ENCODE results near the gene TJP1. TPM values are rescaled to one million over a fixed set of nuclear protein-coding genes. Genes with fewer than 3 reads are reported as not detected.
"Not testable (repeated sequence)": the region's sequence is repeated elsewhere in the genome, so short reads cannot be mapped to it uniquely, and the experiment has no call there.

TJP1 gene
- total RNA-seq, 1 donor from 2014 or later = 120 TPM

- no peak for DNase-seq (ENCODE audit: low spot score)
Measured at GRCh38 chr15:29704950-29705597, 117.2 kb downstream of the TJP1 start.

- no peak for DNase-seq (ENCODE audit: low spot score)
Measured at GRCh38 chr15:29701151-29701550, 121.1 kb downstream of the TJP1 start.

- no peak for DNase-seq (ENCODE audit: low spot score)
Measured at GRCh38 chr15:29700296-29700695, 122.0 kb downstream of the TJP1 start.

GRCh38 chr15:29699791-29700190 lies 122.5 kb downstream of the TJP1 start:
- no peak for DNase-seq (ENCODE audit: low spot score)

- no peak for DNase-seq (ENCODE audit: low spot score)
Measured at GRCh38 chr15:29698030-29698701, 124.1 kb downstream of the TJP1 start.

GRCh38 chr15:29696950-29697738 lies 125.1 kb downstream of the TJP1 start:
- no peak for DNase-seq (ENCODE audit: low spot score)

- not testable (repeated sequence) for DNase-seq (ENCODE audit: low spot score)
Measured at GRCh38 chr15:29696506-29696905, 125.8 kb downstream of the TJP1 start.

- no peak for DNase-seq (ENCODE audit: low spot score)
Measured at GRCh38 chr15:29695489-29696167, 126.6 kb downstream of the TJP1 start.

- no peak for DNase-seq (ENCODE audit: low spot score)
Measured at GRCh38 chr15:29693225-29693624, 129.0 kb downstream of the TJP1 start.

GRCh38 chr15:29692527-29692926 lies 129.7 kb downstream of the TJP1 start:
- no peak for DNase-seq (ENCODE audit: low spot score)

GRCh38 chr15:29690765-29691475 lies 131.3 kb downstream of the TJP1 start:
- DNase-seq (ENCODE audit: low spot score) = no peak

- DNase-seq (ENCODE audit: low spot score) = no peak
Measured at GRCh38 chr15:29689287-29689986, 132.8 kb downstream of the TJP1 start.

- DNase-seq (ENCODE audit: low spot score) = no peak
Measured at GRCh38 chr15:29688506-29689286, 133.6 kb downstream of the TJP1 start.

- no peak for DNase-seq (ENCODE audit: low spot score)
Measured at GRCh38 chr15:29687939-29688505, 134.2 kb downstream of the TJP1 start.

GRCh38 chr15:29687204-29687815 lies 135.0 kb downstream of the TJP1 start:
- no peak for DNase-seq (ENCODE audit: low spot score)

- no peak for DNase-seq (ENCODE audit: low spot score)
Measured at GRCh38 chr15:29686445-29687203, 135.6 kb downstream of the TJP1 start.

GRCh38 chr15:29686079-29686425 lies 136.2 kb downstream of the TJP1 start:
- no peak for DNase-seq (ENCODE audit: low spot score)

All from ureter (tissue), 1 donor.